Epithelial cell of esophagus (primary cell): Measurements from ENCODE around the gene GPRIN3.
"Not testable (repeated sequence)": the region's sequence is repeated elsewhere in the genome, so short reads cannot be mapped to it uniquely, and the experiment has no call there.

ENCODE experiments used
- DNase-seq: peaks from one replicate; pipeline ENCODE4 v3.0.0; 2010; ENCODE audit warnings: low read depth
- H3K4me3 ChIP-seq: 2 replicates; pipeline ENCODE4 v1.5.1; 2011; ENCODE audit warnings: mild to moderate bottlenecking, low read length, control low read depth
- TF ChIP-seq, protein P1 (sequence below): IDR thresholded peaks from 2 replicates; pipeline ENCODE4 v1.5.1; 2011; ENCODE audit warnings: low read depth, mild to moderate bottlenecking, low read length, control low read depth, inconsistent platforms; ENCODE audit not compliant: insufficient read depth; ENCODE audit errors: missing control alignments

GPRIN3 gene

DNA sequence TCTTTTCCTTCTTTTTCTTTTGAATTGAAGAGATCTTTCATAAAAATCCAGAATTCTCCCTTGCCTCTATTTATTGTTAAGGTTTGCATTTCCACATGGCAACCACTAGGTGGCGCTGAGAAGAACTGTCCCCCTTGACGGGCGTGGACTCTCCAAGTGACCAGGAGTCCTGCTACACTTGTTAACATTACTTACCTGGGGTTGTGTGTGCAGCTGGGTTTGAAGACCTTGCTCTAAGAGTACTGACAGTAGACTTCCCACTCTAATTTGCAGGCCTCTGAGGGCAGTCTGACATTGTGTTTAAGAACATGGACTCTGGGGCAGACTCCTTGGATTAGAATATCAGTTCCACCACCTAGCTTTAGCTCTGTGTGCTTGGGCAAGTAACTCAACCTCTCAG, 52.8 kb downstream of the GPRIN3 start:
- TF ChIP-seq, protein P1, sequence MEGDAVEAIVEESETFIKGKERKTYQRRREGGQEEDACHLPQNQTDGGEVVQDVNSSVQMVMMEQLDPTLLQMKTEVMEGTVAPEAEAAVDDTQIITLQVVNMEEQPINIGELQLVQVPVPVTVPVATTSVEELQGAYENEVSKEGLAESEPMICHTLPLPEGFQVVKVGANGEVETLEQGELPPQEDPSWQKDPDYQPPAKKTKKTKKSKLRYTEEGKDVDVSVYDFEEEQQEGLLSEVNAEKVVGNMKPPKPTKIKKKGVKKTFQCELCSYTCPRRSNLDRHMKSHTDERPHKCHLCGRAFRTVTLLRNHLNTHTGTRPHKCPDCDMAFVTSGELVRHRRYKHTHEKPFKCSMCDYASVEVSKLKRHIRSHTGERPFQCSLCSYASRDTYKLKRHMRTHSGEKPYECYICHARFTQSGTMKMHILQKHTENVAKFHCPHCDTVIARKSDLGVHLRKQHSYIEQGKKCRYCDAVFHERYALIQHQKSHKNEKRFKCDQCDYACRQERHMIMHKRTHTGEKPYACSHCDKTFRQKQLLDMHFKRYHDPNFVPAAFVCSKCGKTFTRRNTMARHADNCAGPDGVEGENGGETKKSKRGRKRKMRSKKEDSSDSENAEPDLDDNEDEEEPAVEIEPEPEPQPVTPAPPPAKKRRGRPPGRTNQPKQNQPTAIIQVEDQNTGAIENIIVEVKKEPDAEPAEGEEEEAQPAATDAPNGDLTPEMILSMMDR: peak; percentile 86
- no peak overlapping the region for H3K4me3 ChIP-seq
- peak; percentile 46 for DNase-seq

DNA sequence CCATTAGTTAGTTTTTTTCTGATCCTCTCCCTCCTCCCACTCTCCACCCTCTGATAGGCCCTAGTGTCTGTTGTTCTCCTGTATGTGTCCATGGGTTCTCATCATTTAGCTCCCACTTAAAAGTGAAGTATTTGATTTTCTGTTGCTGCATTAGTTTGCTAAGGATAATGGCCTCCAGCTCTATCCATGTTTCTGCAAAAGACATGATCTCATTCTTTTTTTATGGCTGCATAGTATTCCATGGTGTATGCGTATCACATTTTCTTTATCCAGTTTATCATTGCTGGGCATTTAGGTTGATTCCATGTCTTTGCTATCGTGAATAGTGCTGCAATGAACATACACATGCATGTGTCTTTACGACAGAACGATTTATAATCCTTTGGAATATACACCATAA, 53.3 kb downstream of the GPRIN3 start:
- not testable (repeated sequence) for H3K4me3 ChIP-seq, DNase-seq

DNA sequence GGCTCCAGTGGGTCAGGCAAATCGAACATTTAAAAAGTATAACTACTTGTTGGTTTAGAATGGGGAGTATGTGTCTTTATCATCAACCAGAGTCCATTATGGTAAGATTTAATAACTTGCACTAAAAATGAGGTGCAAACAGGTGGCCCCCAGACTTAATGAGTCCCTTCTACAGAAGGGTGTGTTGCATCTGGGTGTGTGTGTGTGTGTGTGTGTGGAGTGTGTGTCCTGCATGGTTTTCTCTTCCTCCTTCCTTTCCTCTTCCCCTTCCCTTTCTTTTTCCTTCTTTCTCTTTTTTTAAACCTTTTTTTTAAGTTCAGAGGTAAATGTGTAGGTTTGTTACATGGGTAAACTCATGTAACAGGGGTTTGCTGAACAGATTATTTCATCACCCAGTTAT, 53.7 kb downstream of the GPRIN3 start:
- no peak for DNase-seq
- H3K4me3 ChIP-seq: no peak overlapping the region
- TF ChIP-seq, protein P1: no peak

DNA sequence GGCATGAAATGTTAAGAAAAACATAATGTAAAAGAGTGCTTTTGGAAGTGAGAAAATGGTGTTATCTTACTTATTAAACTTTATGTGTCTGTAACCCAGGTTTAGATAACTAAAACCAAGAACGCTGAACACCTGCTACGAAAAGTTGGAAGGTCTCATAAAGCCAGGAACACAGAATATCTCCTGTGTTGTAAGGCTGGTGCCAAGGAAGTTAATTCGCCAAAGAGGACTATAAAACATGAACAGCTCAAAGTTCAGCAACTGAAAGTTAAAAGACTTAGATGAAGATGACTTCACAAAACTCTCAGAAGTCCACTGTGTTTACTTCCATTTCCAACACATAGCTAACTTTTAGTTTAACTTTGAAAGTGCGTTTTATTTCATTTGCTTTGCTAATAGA, 54.3 kb downstream of the GPRIN3 start:
- H3K4me3 ChIP-seq: no peak overlapping the region
- TF ChIP-seq, protein P1: no peak
- DNase-seq: no peak

DNA sequence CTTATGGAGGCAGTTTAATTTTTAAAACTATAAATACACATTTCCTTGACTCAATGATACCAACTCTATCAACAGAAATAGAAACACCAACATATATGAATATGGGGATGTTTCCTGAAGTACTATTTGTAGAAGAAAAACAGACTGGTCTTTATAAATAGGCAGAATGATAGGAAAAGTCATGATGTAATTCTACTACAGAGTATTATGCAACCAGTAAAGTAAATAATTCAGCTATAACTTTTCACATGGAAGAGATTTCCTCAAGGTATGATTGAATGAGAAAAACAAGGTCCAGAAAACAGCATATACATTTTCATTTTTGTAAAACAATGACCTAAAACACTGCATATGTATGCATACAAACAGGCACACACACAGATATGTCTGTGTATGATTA, 56.2 kb downstream of the GPRIN3 start:
- no peak for DNase-seq
- H3K4me3 ChIP-seq: no peak overlapping the region
- TF ChIP-seq, protein P1: no peak

DNA sequence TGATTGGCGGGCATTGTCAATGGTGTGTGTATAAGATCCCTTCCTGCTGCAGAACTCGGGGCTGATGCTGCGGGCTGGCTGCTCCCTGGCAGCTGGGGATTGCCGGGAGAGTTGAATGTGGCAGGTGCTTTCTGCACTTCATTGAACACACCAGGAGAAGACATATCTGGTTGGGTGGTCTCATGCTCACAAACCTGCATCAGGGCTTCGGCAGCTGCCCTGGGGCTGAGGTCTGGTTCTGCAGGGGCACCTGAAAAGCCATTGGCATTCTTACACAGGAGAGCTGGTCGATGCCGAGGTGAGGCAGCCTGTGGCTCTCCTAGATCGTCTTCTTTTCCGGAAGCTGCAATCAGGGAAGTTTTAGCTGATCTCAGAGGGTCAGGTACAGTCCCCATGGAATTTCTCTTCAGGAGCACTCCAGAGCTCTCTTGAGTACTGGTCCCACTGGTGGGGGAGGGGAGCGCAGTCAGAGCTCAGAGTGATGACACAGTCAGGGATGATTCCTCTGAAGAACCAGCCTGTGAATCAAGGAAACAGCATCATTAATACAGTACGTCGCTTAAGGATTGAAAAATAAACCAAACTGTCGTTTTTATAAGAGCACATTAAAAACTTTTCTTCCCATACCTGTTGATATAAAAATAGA, 57.8 kb downstream of the GPRIN3 start:
- TF ChIP-seq, protein P1: no peak
- no peak for DNase-seq

DNA sequence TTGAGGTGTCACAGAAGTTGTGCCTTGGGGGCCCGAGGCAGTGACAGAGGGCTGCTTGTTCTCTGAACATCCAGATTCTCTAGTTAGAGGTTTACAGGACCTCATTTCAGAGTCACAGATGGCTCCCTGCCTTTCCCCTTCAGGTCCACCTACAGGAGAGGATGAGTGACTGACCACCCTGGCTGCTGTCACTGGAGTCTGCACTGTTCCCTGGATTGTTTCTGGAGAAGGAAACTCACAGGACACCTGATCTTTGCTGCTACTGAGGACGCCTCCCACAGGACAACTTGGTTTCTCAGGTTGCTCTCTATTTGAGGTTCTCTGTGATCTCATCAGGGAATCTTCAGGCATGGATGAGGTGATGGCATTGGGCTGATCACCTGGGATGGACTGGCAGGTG, 58.3 kb downstream of the GPRIN3 start:
- TF ChIP-seq, protein P1: no peak
- H3K4me3 ChIP-seq: no peak overlapping the region
- DNase-seq: no peak

More for the DNA sequence above, 57.8 kb downstream of the GPRIN3 start:
- H3K4me3 ChIP-seq: no peak overlapping the region
